Left ventricle myocardium inferior (tissue), 1 donor: ENCODE results near the gene RAB10. TPM values are rescaled to one million over a fixed set of nuclear protein-coding genes. Genes with fewer than 3 reads are reported as not detected.

Experiments
- DNase-seq: peaks from one replicate; pipeline ENCODE4 v3.0.0-alpha.2; 2020
- H3K27ac ChIP-seq: fragments of 200-600 bp; replicated peaks from 2 replicates; pipeline ENCODE4 v1.8.0; 2021
- H3K27me3 ChIP-seq: fragments of 200-600 bp; 2 replicates; pipeline ENCODE4 v1.8.0; 2021; ENCODE audit warnings: low read depth
- H3K36me3 ChIP-seq: fragments of 200-600 bp; 2 replicates; pipeline ENCODE4 v1.8.0; 2021
- H3K4me1 ChIP-seq: fragments of 200-600 bp; 2 replicates; pipeline ENCODE4 v1.8.0; 2021
- H3K4me3 ChIP-seq: fragments of 200-600 bp; 2 replicates; pipeline ENCODE4 v1.8.0; 2021; ENCODE audit warnings: mild to moderate bottlenecking, moderate library complexity
- H3K9me3 ChIP-seq: fragments of 200-600 bp; replicated peaks from 2 replicates; pipeline ENCODE4 v1.8.0; 2021
- intact Hi-C: fragments of 100-400 bp; cut with micrococcal nuclease; formaldehyde crosslinking; loops from one replicate; pipeline ENCODE4 v1.11.0; 2022
- total RNA-seq: library from RNA; stranded (reverse); fragmentation: NEBNext Ultra II Directional; extraction: Animal tissue kit (Norgen Biotek cat#: 25700); gene quantifications from one replicate; pipeline ENCODE4 v1.2.1, GENCODE V29; 2021
- TF ChIP-seq, protein P1 (sequence below): fragments of 200-600 bp; IDR thresholded peaks from 2 replicates; pipeline ENCODE4 v1.8.0; 2021; ENCODE audit warnings: antibody characterized with exemption, mild to moderate bottlenecking, borderline replicate concordance
- donor health status: DM: no; HTN: yes; CAD: no; lungs with severe emphysema.

The RAB10 gene
- total RNA-seq, 1 donor from 2014 or later, result 86.1 TPM

DNA sequence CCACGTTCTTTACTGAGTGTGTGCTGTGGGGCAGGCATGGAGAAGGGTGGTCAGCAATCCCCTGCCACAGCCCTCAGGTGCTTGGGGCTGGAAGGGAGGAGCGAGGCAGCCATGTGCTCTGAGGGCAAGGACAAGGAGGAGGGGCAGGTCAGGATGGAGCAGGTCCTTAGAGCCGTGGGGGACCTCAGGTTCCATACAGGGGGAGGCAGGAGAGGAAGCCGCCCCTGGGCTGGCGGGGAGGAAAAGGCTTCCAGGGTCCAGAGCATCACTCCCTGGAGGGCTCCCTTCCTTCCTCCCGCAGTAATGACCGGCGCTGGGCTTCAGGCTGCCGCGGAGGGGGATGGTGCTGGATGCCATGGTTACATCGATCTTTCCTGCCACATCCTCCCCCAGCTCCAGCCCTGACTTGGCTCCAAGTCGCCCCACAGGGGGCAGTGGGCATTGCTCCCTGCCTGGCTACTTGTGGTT lies 145.6 kb downstream of the RAB10 start:
- Histone ChIP-seq H3K27ac (no peak overlapping the region), H3K9me3 (no peaks in the 10 kb centered on the region), H3K4me3 (peak overlapping the region; percentile 76), H3K36me3 (no peaks in the 10 kb centered on the region), H3K27me3 (peaks cover 22% of the 10 kb centered on the region), H3K4me1 (peaks cover 22% of the 10 kb centered on the region)
- intact Hi-C loops, result no loop called here
- no peak for DNase-seq
- TF ChIP-seq, protein P1, sequence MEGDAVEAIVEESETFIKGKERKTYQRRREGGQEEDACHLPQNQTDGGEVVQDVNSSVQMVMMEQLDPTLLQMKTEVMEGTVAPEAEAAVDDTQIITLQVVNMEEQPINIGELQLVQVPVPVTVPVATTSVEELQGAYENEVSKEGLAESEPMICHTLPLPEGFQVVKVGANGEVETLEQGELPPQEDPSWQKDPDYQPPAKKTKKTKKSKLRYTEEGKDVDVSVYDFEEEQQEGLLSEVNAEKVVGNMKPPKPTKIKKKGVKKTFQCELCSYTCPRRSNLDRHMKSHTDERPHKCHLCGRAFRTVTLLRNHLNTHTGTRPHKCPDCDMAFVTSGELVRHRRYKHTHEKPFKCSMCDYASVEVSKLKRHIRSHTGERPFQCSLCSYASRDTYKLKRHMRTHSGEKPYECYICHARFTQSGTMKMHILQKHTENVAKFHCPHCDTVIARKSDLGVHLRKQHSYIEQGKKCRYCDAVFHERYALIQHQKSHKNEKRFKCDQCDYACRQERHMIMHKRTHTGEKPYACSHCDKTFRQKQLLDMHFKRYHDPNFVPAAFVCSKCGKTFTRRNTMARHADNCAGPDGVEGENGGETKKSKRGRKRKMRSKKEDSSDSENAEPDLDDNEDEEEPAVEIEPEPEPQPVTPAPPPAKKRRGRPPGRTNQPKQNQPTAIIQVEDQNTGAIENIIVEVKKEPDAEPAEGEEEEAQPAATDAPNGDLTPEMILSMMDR, result no peak

DNA sequence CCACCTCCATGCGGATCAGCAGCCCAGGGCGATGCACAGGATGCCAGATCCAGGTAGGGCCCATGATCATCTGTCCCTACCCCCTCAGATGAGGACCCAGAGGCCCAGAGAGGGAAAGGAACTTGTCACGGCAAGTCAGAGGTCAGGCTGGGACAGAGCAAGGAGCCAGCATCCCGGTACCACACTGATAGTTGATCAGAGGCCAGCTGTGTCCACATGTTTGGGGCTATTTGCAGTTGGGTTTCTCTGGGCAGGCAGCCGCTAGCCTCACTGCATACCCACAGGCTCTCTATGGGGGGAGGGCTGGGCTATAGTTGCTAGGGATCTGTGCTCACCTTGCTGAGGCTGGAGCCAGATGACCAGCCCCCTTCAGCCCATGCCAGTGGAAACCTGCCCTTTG lies 148.6 kb downstream of the RAB10 start:
- Histone ChIP-seq H3K27ac (no peak overlapping the region), H3K36me3 (no peaks in the 10 kb centered on the region), H3K9me3 (no peaks in the 10 kb centered on the region), H3K27me3 (no peaks in the 10 kb centered on the region), H3K4me3 (no peak overlapping the region), H3K4me1 (peaks cover 35% of the 10 kb centered on the region)
- DNase-seq, result no peak
- intact Hi-C loops, result no loop called here
- TF ChIP-seq, protein P1, result no peak

DNA sequence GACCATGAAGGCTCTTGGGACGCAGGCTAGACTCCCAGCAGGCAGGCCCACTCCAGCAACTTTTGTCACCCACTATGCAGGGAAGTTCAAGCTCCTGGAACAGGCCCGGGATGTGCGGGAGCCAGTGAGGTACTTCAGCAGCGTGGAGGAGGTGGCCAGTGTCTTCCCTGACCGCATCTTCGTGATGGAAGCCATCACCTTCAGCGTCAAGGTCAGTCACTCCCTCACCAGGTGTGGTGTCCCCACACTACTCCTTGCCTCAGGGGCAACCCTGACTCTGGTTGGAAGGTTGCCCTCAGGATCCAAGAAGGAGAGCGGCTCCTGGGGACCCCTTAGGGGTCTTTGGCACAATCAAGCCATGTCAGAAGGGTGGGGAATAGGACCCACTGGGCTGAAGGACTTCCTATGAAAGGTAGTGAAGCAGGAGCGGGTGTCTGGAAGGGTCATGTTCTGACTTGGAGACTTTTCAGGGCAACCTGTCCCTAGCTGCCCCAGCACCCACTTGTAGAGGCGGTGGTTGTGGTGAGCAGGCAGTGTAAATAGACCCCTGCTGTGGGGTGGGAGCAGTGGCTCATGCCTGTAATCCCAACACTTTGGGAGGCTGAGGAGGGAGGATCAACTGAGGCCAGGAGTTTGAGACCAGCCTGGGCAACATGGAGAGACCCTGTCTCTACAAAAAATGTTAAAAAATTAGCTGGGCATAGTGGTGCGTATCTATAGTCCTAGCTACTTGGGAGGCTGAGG lies 149.2 kb downstream of the RAB10 start:
- DNase-seq, result no peak
- Histone ChIP-seq H3K4me3 (no peak overlapping the region), H3K4me1 (peaks cover 35% of the 10 kb centered on the region), H3K27me3 (no peaks in the 10 kb centered on the region), H3K36me3 (no peaks in the 10 kb centered on the region), H3K27ac (no peak overlapping the region), H3K9me3 (no peaks in the 10 kb centered on the region)
- TF ChIP-seq, protein P1, result no peak
- intact Hi-C loops, result no loop called here

DNA sequence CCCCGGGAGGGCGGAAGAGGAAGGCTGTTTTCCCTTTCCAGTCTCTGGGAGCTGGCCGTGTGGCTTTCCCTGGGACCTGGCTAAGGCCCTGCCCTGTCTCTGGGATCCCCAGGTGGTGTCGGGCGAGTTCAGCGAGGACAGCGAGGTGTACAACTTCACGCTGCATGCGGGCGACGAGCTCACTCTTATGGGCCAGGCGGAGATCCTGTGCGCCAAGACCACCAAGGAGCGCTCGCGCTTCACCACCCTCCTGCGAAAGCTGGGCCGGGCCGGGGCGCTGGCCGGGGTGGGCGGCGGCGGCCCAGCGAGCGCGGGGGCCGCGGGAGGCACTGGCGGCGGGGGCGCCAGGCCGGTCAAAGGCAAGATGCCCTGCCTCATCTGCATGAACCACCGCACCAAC lies 150.2 kb downstream of the RAB10 start:
- peaks cover 27% of the 10 kb centered on the region for H3K4me1 ChIP-seq
- TF ChIP-seq, protein P1, result no peak
- intact Hi-C loops, result no loop called here
- H3K27ac ChIP-seq, result peak overlapping the region; percentile 58
- H3K9me3 ChIP-seq, result no peaks in the 10 kb centered on the region
- DNase-seq, result no peak
- no peaks in the 10 kb centered on the region for H3K36me3 ChIP-seq
- no peaks in the 10 kb centered on the region for H3K27me3 ChIP-seq
- H3K4me3 ChIP-seq, result peak overlapping the region; percentile 71

DNA sequence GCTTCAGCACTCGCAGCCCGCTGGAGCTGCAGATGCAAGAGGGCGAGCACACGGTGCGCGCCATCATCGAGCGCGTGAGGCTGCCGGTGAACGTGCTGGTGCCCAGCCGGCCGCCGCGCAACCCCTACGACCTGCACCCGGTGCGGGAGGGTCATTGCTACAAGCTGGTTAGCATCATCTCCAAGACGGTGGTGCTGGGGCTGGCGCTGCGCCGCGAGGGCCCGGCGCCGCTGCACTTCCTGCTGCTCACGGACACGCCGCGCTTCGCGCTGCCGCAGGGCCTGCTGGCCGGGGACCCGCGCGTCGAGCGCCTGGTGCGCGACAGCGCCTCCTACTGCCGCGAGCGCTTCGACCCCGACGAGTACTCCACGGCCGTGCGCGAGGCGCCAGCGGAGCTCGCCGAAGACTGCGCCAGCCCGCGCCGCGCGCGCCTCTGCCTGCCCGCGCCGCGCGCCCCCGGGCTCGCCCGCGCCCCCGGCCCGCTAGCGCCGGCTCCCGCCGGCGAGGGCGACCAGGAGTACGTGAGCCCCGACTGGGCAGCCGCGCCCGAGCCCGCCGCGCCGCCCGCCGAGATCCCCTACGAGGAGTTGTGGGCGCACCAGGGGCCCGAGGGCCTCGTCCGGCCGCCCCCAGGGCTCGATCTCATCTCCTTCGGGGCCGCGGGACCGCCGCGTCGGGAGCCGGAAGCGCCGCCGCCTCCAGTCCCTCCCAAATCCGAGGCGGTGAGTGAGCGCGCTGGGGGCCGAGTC lies 150.8 kb downstream of the RAB10 start:
- H3K27me3 ChIP-seq, result no peaks in the 10 kb centered on the region
- peaks cover 21% of the 10 kb centered on the region for H3K4me1 ChIP-seq
- peak overlapping the region; percentile 67 for H3K27ac ChIP-seq
- peak; percentile 86 for DNase-seq
- peak overlapping the region; percentile 71 for H3K4me3 ChIP-seq
- H3K9me3 ChIP-seq, result no peaks in the 10 kb centered on the region
- H3K36me3 ChIP-seq, result peaks cover under 1% of the 10 kb centered on the region
- intact Hi-C loops, result no loop called here
- TF ChIP-seq, protein P1, result peak; percentile 70
